Measurements from ENCODE around the gene BCL2. TPM values are rescaled to one million over a fixed set of nuclear protein-coding genes. Genes with fewer than 3 reads are reported as not detected.

Gene BCL2
- total RNA-seq, 1 experiment from 2014 or later, result 2.9 TPM

- CTCF ChIA-PET, result no interaction called here
- intact Hi-C loops (cut with micrococcal nuclease; ENCODE audit: unreplicated experiment), result no loop called here
- Mint-ChIP-seq H3K36me3 (ENCODE audit: insufficient read depth, unreplicated experiment) (no peaks in the 10 kb centered on the region), H3K4me1 (ENCODE audit: low read depth, unreplicated experiment) (no peaks in the 10 kb centered on the region), H3K4me3 (ENCODE audit: low read depth, unreplicated experiment) (no peak overlapping the region), H3K27ac (ENCODE audit: unreplicated experiment) (no peak overlapping the region), H3K27me3 (ENCODE audit: unreplicated experiment) (no peaks in the 10 kb centered on the region), H3K9me3 (ENCODE audit: low read depth, unreplicated experiment) (no peaks in the 10 kb centered on the region)
- no TSS peak for BruUV-seq (replicated peaks)
- DNase-seq, result no peak
- TF ChIP-seq CTCF (IDR thresholded peaks at IDR 0.05; ENCODE audit: unreplicated experiment), result no peak
These were observed 89.6 kb downstream of the BCL2 start for GRCh38 chr18:63229971-63230370.

GRCh38 chr18:63225434-63225833, 94.1 kb downstream of the BCL2 start:
- CTCF ChIA-PET, result no interaction called here
- H3K4me1 Mint-ChIP-seq (ENCODE audit: low read depth, unreplicated experiment), result no peaks in the 10 kb centered on the region
- no peaks in the 10 kb centered on the region for H3K36me3 Mint-ChIP-seq (ENCODE audit: insufficient read depth, unreplicated experiment)
- H3K27ac Mint-ChIP-seq (ENCODE audit: unreplicated experiment), result no peak overlapping the region
- BruUV-seq (replicated peaks), result no TSS peak
- H3K9me3 Mint-ChIP-seq (ENCODE audit: low read depth, unreplicated experiment), result no peaks in the 10 kb centered on the region
- no peak overlapping the region for H3K4me3 Mint-ChIP-seq (ENCODE audit: low read depth, unreplicated experiment)
- no peak for TF ChIP-seq CTCF (IDR thresholded peaks at IDR 0.05; ENCODE audit: unreplicated experiment)
- peaks cover 38% of the 10 kb centered on the region for H3K27me3 Mint-ChIP-seq (ENCODE audit: unreplicated experiment)
- no peak for DNase-seq
- intact Hi-C loops (cut with micrococcal nuclease; ENCODE audit: unreplicated experiment), result no loop called here

- no peaks in the 10 kb centered on the region for H3K36me3 Mint-ChIP-seq (ENCODE audit: insufficient read depth, unreplicated experiment)
- no peak overlapping the region for H3K4me3 Mint-ChIP-seq (ENCODE audit: low read depth, unreplicated experiment)
- no peak overlapping the region for H3K27ac Mint-ChIP-seq (ENCODE audit: unreplicated experiment)
- DNase-seq, result no peak
- CTCF ChIA-PET, result no interaction called here
- TF ChIP-seq CTCF (IDR thresholded peaks at IDR 0.05; ENCODE audit: unreplicated experiment), result no peak
- H3K9me3 Mint-ChIP-seq (ENCODE audit: low read depth, unreplicated experiment), result no peaks in the 10 kb centered on the region
- no TSS peak for BruUV-seq (replicated peaks)
- peaks cover 38% of the 10 kb centered on the region for H3K27me3 Mint-ChIP-seq (ENCODE audit: unreplicated experiment)
- H3K4me1 Mint-ChIP-seq (ENCODE audit: low read depth, unreplicated experiment), result no peaks in the 10 kb centered on the region
- intact Hi-C loops (cut with micrococcal nuclease; ENCODE audit: unreplicated experiment), result no loop called here
These were observed 94.9 kb downstream of the BCL2 start for GRCh38 chr18:63224630-63225029.

- Mint-ChIP-seq H3K9me3 (ENCODE audit: low read depth, unreplicated experiment) (peaks cover 2% of the 10 kb centered on the region), H3K27ac (ENCODE audit: unreplicated experiment) (no peak overlapping the region), H3K27me3 (ENCODE audit: unreplicated experiment) (peaks cover 44% of the 10 kb centered on the region), H3K36me3 (ENCODE audit: insufficient read depth, unreplicated experiment) (no peaks in the 10 kb centered on the region), H3K4me3 (ENCODE audit: low read depth, unreplicated experiment) (no peak overlapping the region), H3K4me1 (ENCODE audit: low read depth, unreplicated experiment) (no peaks in the 10 kb centered on the region)
- CTCF ChIA-PET, result no interaction called here
- intact Hi-C loops (cut with micrococcal nuclease; ENCODE audit: unreplicated experiment), result no loop called here
- BruUV-seq (replicated peaks), result no TSS peak
- TF ChIP-seq CTCF (IDR thresholded peaks at IDR 0.05; ENCODE audit: unreplicated experiment), result no peak
- no peak for DNase-seq
These were observed 95.7 kb downstream of the BCL2 start for GRCh38 chr18:63223837-63224236.

- intact Hi-C loops (cut with micrococcal nuclease; ENCODE audit: unreplicated experiment), result no loop called here
These were observed 98.7 kb downstream of the BCL2 start for GRCh38 chr18:63220903-63221302.

More at GRCh38 chr18:63220903-63221302, 98.7 kb downstream of the BCL2 start:
- H3K9me3 Mint-ChIP-seq (ENCODE audit: low read depth, unreplicated experiment), result peaks cover 3% of the 10 kb centered on the region
- H3K4me1 Mint-ChIP-seq (ENCODE audit: low read depth, unreplicated experiment), result no peaks in the 10 kb centered on the region
- no TSS peak for BruUV-seq (replicated peaks)
- DNase-seq, result no peak
- H3K36me3 Mint-ChIP-seq (ENCODE audit: insufficient read depth, unreplicated experiment), result no peaks in the 10 kb centered on the region
- CTCF ChIA-PET, result no interaction called here
- no peak for TF ChIP-seq CTCF (IDR thresholded peaks at IDR 0.05; ENCODE audit: unreplicated experiment)
- no peak overlapping the region for H3K27ac Mint-ChIP-seq (ENCODE audit: unreplicated experiment)
- H3K4me3 Mint-ChIP-seq (ENCODE audit: low read depth, unreplicated experiment), result no peak overlapping the region
- peaks cover 58% of the 10 kb centered on the region for H3K27me3 Mint-ChIP-seq (ENCODE audit: unreplicated experiment)

All from Calu3 (cell line).